ENCODE measurements around the gene MPPE1. TPM values are rescaled to one million over a fixed set of nuclear protein-coding genes. Genes with fewer than 3 reads are reported as not detected.

MPPE1 gene
- polyA plus RNA-seq, 1 experiment = 21.9 TPM

GRCh38 chr18:11885278-11885947 is 22.7 kb downstream of the MPPE1 start:
- TF ChIP-seq, protein P1, sequence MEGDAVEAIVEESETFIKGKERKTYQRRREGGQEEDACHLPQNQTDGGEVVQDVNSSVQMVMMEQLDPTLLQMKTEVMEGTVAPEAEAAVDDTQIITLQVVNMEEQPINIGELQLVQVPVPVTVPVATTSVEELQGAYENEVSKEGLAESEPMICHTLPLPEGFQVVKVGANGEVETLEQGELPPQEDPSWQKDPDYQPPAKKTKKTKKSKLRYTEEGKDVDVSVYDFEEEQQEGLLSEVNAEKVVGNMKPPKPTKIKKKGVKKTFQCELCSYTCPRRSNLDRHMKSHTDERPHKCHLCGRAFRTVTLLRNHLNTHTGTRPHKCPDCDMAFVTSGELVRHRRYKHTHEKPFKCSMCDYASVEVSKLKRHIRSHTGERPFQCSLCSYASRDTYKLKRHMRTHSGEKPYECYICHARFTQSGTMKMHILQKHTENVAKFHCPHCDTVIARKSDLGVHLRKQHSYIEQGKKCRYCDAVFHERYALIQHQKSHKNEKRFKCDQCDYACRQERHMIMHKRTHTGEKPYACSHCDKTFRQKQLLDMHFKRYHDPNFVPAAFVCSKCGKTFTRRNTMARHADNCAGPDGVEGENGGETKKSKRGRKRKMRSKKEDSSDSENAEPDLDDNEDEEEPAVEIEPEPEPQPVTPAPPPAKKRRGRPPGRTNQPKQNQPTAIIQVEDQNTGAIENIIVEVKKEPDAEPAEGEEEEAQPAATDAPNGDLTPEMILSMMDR (IDR thresholded peaks at IDR 0.05; ENCODE audit: low read depth, low read length) = no peak
- no peak overlapping the region for H3K4me3 ChIP-seq (ENCODE audit: low read depth, low read length)
- CTCF ChIA-PET = interaction anchor here (1.0 kb wide), 1 partner anchor 53 kb away, joined by 3 read pairs; no protein-coding TSS in a partner anchor
- no peaks in the 10 kb centered on the region; the same call in 1 of the 2 replicates for H3K9me3 ChIP-seq (ENCODE audit: control insufficient read depth, insufficient read depth, low read length)
- H3K27ac ChIP-seq (ENCODE audit: low read depth, low read length) = no peak overlapping the region
- no peaks in the 10 kb centered on the region for H3K27me3 ChIP-seq (ENCODE audit: control insufficient read depth, insufficient read depth, low read length)
- POLR2A ChIA-PET = interaction anchor here (0.6 kb wide), 1 partner anchor 11 kb away, joined by 7 read pairs; no protein-coding TSS in a partner anchor
- DNase-seq (ENCODE audit: low read depth, low spot score) = no peak

DNA sequence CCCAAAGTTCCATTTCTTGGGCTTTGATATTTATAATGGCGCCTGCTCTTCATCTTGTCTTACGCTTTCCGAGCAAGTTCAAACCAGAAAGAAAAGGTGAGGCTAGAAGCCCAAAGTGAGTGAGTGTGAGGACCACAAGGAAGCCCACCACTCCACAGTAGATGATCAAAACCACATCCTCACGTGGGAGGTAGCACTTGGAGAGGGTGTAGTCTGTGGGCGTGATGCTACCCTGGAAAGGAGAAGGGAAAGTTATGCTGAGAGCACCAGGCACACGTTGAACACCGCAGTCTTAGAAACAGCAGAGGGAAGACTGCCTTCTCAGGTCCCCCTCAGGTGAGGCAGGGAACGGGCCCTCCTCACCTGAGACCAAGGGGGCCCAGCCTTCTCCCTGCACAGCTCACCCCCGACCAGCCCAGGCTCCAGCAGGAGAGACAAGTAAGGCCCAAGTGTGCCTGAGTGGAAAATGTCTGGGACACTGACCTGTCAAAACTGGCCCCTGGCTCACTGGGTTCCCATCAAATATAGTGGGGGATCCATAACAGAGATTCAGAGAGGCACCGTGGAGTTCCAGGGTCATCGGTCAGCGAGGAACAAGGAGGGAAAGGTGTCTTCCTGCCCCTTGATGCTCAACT is 23.6 kb downstream of the MPPE1 start:
- no peak overlapping the region for H3K27ac ChIP-seq (ENCODE audit: low read depth, low read length)
- no peaks in the 10 kb centered on the region; the same call in 1 of the 2 replicates for H3K9me3 ChIP-seq (ENCODE audit: control insufficient read depth, insufficient read depth, low read length)
- TF ChIP-seq, protein P1 (IDR thresholded peaks at IDR 0.05; ENCODE audit: low read depth, low read length) = no peak
- H3K4me3 ChIP-seq (ENCODE audit: low read depth, low read length) = no peak overlapping the region
- CTCF ChIA-PET = no interaction called here
- H3K27me3 ChIP-seq (ENCODE audit: control insufficient read depth, insufficient read depth, low read length) = no peaks in the 10 kb centered on the region
- POLR2A ChIA-PET = no interaction called here
- DNase-seq (ENCODE audit: low read depth, low spot score) = no peak

GRCh38 chr18:11883153-11883552 is 25.0 kb downstream of the MPPE1 start:
- Histone ChIP-seq H3K9me3 (ENCODE audit: control insufficient read depth, insufficient read depth, low read length) (no peaks in the 10 kb centered on the region; the same call in 1 of the 2 replicates), H3K27me3 (ENCODE audit: control insufficient read depth, insufficient read depth, low read length) (no peaks in the 10 kb centered on the region), H3K27ac (ENCODE audit: low read depth, low read length) (no peak overlapping the region), H3K4me3 (ENCODE audit: low read depth, low read length) (no peak overlapping the region)
- POLR2A ChIA-PET = no interaction called here
- CTCF ChIA-PET = interaction anchor here (0.7 kb wide), 1 partner anchor 48 kb away, joined by 5 read pairs; no protein-coding TSS in a partner anchor
- no peak for DNase-seq (ENCODE audit: low read depth, low spot score)
- TF ChIP-seq, protein P1 (IDR thresholded peaks at IDR 0.05; ENCODE audit: low read depth, low read length) = no peak

GRCh38 chr18:11882636-11883035 is 25.5 kb downstream of the MPPE1 start:
- Histone ChIP-seq H3K9me3 (ENCODE audit: control insufficient read depth, insufficient read depth, low read length) (no peaks in the 10 kb centered on the region; the same call in 1 of the 2 replicates), H3K4me3 (ENCODE audit: low read depth, low read length) (no peak overlapping the region), H3K27ac (ENCODE audit: low read depth, low read length) (no peak overlapping the region), H3K27me3 (ENCODE audit: control insufficient read depth, insufficient read depth, low read length) (no peaks in the 10 kb centered on the region)
- POLR2A ChIA-PET = no interaction called here
- no peak for DNase-seq (ENCODE audit: low read depth, low spot score)
- CTCF ChIA-PET = interaction anchor here (0.6 to 0.7 kb wide), 3 partner anchors 49 to 992 kb away, joined by 3 to 7 read pairs (median 5); no protein-coding TSS in a partner anchor
- TF ChIP-seq, protein P1 (IDR thresholded peaks at IDR 0.05; ENCODE audit: low read depth, low read length) = no peak
